Activated T-helper 2 cell treated with anti-CD3 and anti-CD28 coated beads, Interferon-gamma antibody, Interleukin-2, Interleukin-4, amounts not matched to agents 10 μg/mL and 5 μg/mL and 100 μg/mL, durations not matched to agents 14 hours and 24 hours and 36 hours (primary cell): Measurements from ENCODE around the gene MYPN. TPM values are rescaled to one million over a fixed set of nuclear protein-coding genes. Genes with fewer than 3 reads are reported as not detected.

Experiments
- DNase-seq: peaks from one replicate; pipeline ENCODE4 v3.0.0; 2021; ENCODE audit warnings: low spot score
- H3K27ac Mint-ChIP-seq: one replicate; pipeline ENCODE4 v1.8.0; 2021; ENCODE audit warnings: mixed read lengths
- H3K27me3 Mint-ChIP-seq: one replicate; pipeline ENCODE4 v1.8.0; 2021; ENCODE audit warnings: low read depth, mixed read lengths
- H3K36me3 Mint-ChIP-seq: one replicate; pipeline ENCODE4 v1.8.0; 2021; ENCODE audit warnings: low read depth, mixed read lengths
- H3K4me1 Mint-ChIP-seq: one replicate; pipeline ENCODE4 v1.8.0; 2021; ENCODE audit warnings: low read depth, mixed read lengths
- H3K4me3 Mint-ChIP-seq: one replicate; pipeline ENCODE4 v1.8.0; 2021; ENCODE audit warnings: low read depth, mild to moderate bottlenecking, moderate library complexity, mixed read lengths
- H3K9me3 Mint-ChIP-seq: one replicate; pipeline ENCODE4 v1.8.0; 2021; ENCODE audit warnings: mixed read lengths
- intact Hi-C: fragments of 100-400 bp; cut with micrococcal nuclease; formaldehyde crosslinking; loops from one replicate; pipeline ENCODE4 v1.15.1; 2023
- total RNA-seq: library from RNA; stranded (reverse); gene quantifications from 2 replicates; pipeline ENCODE4 v1.2.3, GENCODE V29; 2022

Gene MYPN
- total RNA-seq, 1 donor from 2014 or later: not detected

GRCh38 chr10:68103261-68103878 is 5.9 kb upstream of the MYPN start:
- intact Hi-C loops: no loop called here
- DNase-seq: no peak
- no peaks in the 10 kb centered on the region for H3K9me3 Mint-ChIP-seq
- no peak overlapping the region for H3K4me3 Mint-ChIP-seq
- no peak overlapping the region for H3K27ac Mint-ChIP-seq
- H3K4me1 Mint-ChIP-seq: no peaks in the 10 kb centered on the region
- no peaks in the 10 kb centered on the region for H3K36me3 Mint-ChIP-seq
- H3K27me3 Mint-ChIP-seq: peaks cover 22% of the 10 kb centered on the region

GRCh38 chr10:68103901-68104300 is 5.4 kb upstream of the MYPN start:
- Mint-ChIP-seq H3K27ac (no peak overlapping the region), H3K9me3 (no peaks in the 10 kb centered on the region)

GRCh38 chr10:68105820-68106219 is 3.5 kb upstream of the MYPN start:
- Mint-ChIP-seq H3K36me3 (no peaks in the 10 kb centered on the region), H3K4me1 (no peaks in the 10 kb centered on the region), H3K27ac (no peak overlapping the region), H3K9me3 (no peaks in the 10 kb centered on the region), H3K27me3 (peaks cover 25% of the 10 kb centered on the region), H3K4me3 (no peak overlapping the region)
- intact Hi-C loops: no loop called here
- no peak for DNase-seq

More at GRCh38 chr10:68103901-68104300, 5.4 kb upstream of the MYPN start:
- no peak for DNase-seq
- intact Hi-C loops: no loop called here
- Mint-ChIP-seq H3K4me1 (no peaks in the 10 kb centered on the region), H3K27me3 (peaks cover 22% of the 10 kb centered on the region), H3K4me3 (no peak overlapping the region), H3K36me3 (no peaks in the 10 kb centered on the region)

- no peak overlapping the region for H3K27ac Mint-ChIP-seq
- intact Hi-C loops: no loop called here
- no peaks in the 10 kb centered on the region for H3K4me1 Mint-ChIP-seq
- no peak for DNase-seq
- H3K36me3 Mint-ChIP-seq: no peaks in the 10 kb centered on the region
- H3K27me3 Mint-ChIP-seq: peaks cover 25% of the 10 kb centered on the region
- H3K4me3 Mint-ChIP-seq: no peak overlapping the region
- H3K9me3 Mint-ChIP-seq: no peaks in the 10 kb centered on the region
Observed at GRCh38 chr10:68106656-68107055, 2.6 kb upstream of the MYPN start.

GRCh38 chr10:68107651-68108050 is 1.6 kb upstream of the MYPN start:
- H3K27ac Mint-ChIP-seq: no peak overlapping the region
- peaks cover 25% of the 10 kb centered on the region for H3K27me3 Mint-ChIP-seq
- no peaks in the 10 kb centered on the region for H3K9me3 Mint-ChIP-seq
- H3K4me3 Mint-ChIP-seq: no peak overlapping the region
- no peaks in the 10 kb centered on the region for H3K4me1 Mint-ChIP-seq
- intact Hi-C loops: no loop called here
- DNase-seq: no peak
- no peaks in the 10 kb centered on the region for H3K36me3 Mint-ChIP-seq

GRCh38 chr10:68108051-68108450 is 1.2 kb upstream of the MYPN start:
- no peak overlapping the region for H3K4me3 Mint-ChIP-seq
- no peaks in the 10 kb centered on the region for H3K9me3 Mint-ChIP-seq
- intact Hi-C loops: no loop called here
- no peaks in the 10 kb centered on the region for H3K4me1 Mint-ChIP-seq
- peaks cover 21% of the 10 kb centered on the region for H3K27me3 Mint-ChIP-seq
- no peaks in the 10 kb centered on the region for H3K36me3 Mint-ChIP-seq
- no peak for DNase-seq
- no peak overlapping the region for H3K27ac Mint-ChIP-seq

- H3K4me1 Mint-ChIP-seq: no peaks in the 10 kb centered on the region
- H3K27ac Mint-ChIP-seq: no peak overlapping the region
- H3K27me3 Mint-ChIP-seq: peaks cover 17% of the 10 kb centered on the region
- H3K36me3 Mint-ChIP-seq: no peaks in the 10 kb centered on the region
- H3K4me3 Mint-ChIP-seq: no peak overlapping the region
- no peak for DNase-seq
- intact Hi-C loops: no loop called here
- no peaks in the 10 kb centered on the region for H3K9me3 Mint-ChIP-seq
Observed at GRCh38 chr10:68108653-68109052, 635 bp upstream of the MYPN start.

GRCh38 chr10:68110027-68110426 is 739 bp downstream of the MYPN start:
- intact Hi-C loops: no loop called here

GRCh38 chr10:68111584-68111983 is 2.3 kb downstream of the MYPN start:
- no peaks in the 10 kb centered on the region for H3K4me1 Mint-ChIP-seq
- no peak overlapping the region for H3K4me3 Mint-ChIP-seq

More at GRCh38 chr10:68110027-68110426, 739 bp downstream of the MYPN start:
- H3K4me3 Mint-ChIP-seq: no peak overlapping the region
- no peak overlapping the region for H3K27ac Mint-ChIP-seq
- H3K4me1 Mint-ChIP-seq: no peaks in the 10 kb centered on the region
- no peak for DNase-seq
- H3K9me3 Mint-ChIP-seq: no peaks in the 10 kb centered on the region
- H3K27me3 Mint-ChIP-seq: peaks cover 17% of the 10 kb centered on the region
- H3K36me3 Mint-ChIP-seq: no peaks in the 10 kb centered on the region

GRCh38 chr10:68112837-68113236 is 3.5 kb downstream of the MYPN start:
- H3K4me1 Mint-ChIP-seq: no peaks in the 10 kb centered on the region
- intact Hi-C loops: no loop called here
- peaks cover 11% of the 10 kb centered on the region for H3K27me3 Mint-ChIP-seq
- no peak for DNase-seq
- no peak overlapping the region for H3K4me3 Mint-ChIP-seq
- no peak overlapping the region for H3K27ac Mint-ChIP-seq
- H3K9me3 Mint-ChIP-seq: no peaks in the 10 kb centered on the region
- no peaks in the 10 kb centered on the region for H3K36me3 Mint-ChIP-seq

More at GRCh38 chr10:68111584-68111983, 2.3 kb downstream of the MYPN start:
- Mint-ChIP-seq H3K9me3 (no peaks in the 10 kb centered on the region), H3K27ac (no peak overlapping the region), H3K27me3 (peaks cover 13% of the 10 kb centered on the region), H3K36me3 (no peaks in the 10 kb centered on the region)
- DNase-seq: no peak
- intact Hi-C loops: no loop called here

GRCh38 chr10:68118657-68119056 is 9.4 kb downstream of the MYPN start:
- no peak overlapping the region for H3K27ac Mint-ChIP-seq
- peaks cover 16% of the 10 kb centered on the region for H3K27me3 Mint-ChIP-seq
- no peak overlapping the region for H3K4me3 Mint-ChIP-seq
- DNase-seq: no peak
- no peaks in the 10 kb centered on the region for H3K36me3 Mint-ChIP-seq
- no peaks in the 10 kb centered on the region for H3K4me1 Mint-ChIP-seq
- no peaks in the 10 kb centered on the region for H3K9me3 Mint-ChIP-seq
- intact Hi-C loops: no loop called here

GRCh38 chr10:68121020-68121743 is 11.9 kb downstream of the MYPN start:
- intact Hi-C loops: no loop called here
- Mint-ChIP-seq H3K4me3 (no peak overlapping the region), H3K27ac (no peak overlapping the region), H3K9me3 (no peaks in the 10 kb centered on the region), H3K27me3 (peaks cover 18% of the 10 kb centered on the region), H3K4me1 (no peaks in the 10 kb centered on the region), H3K36me3 (no peaks in the 10 kb centered on the region)
- DNase-seq: no peak

GRCh38 chr10:68121852-68122251 is 12.6 kb downstream of the MYPN start:
- no peaks in the 10 kb centered on the region for H3K4me1 Mint-ChIP-seq
- H3K27ac Mint-ChIP-seq: no peak overlapping the region
- no peak overlapping the region for H3K4me3 Mint-ChIP-seq
- peaks cover 21% of the 10 kb centered on the region for H3K27me3 Mint-ChIP-seq
- no peak for DNase-seq
- H3K36me3 Mint-ChIP-seq: no peaks in the 10 kb centered on the region
- no peaks in the 10 kb centered on the region for H3K9me3 Mint-ChIP-seq
- intact Hi-C loops: no loop called here
